Left renal cortex interstitium (tissue), 4 donors: ENCODE data around the gene ANKRD33B. TPM values are rescaled to one million over a fixed set of nuclear protein-coding genes. Genes with fewer than 3 reads are reported as not detected.
"Not testable (repeated sequence)": the region's sequence is repeated elsewhere in the genome, so short reads cannot be mapped to it uniquely, and the experiment has no call there.

Experiments
- DNase-seq, 4 donors: peaks; one replicate each; pipeline ENCODE4 v3.0.0-alpha.2; 2013; ENCODE audit warnings: low read depth in 4 of 4, low spot score in 2 of 4, missing footprints in 1 of 4
- polyA plus RNA-seq, 4 donors: library from polyadenylated mRNA; unstranded; fragments of 120-200 nt; gene quantifications; one replicate each; pipeline ENCODE4 v1.2.1, GENCODE V29; 2013; ENCODE audit not compliant: insufficient read length in 4 of 4

The ANKRD33B gene
- polyA plus RNA-seq, 4 donors, result 1.5 to 1.7 (median 1.6) TPM

GRCh38 chr5:10591159-10591558 is 27.3 kb downstream of the ANKRD33B start:
- DNase-seq, result no peak

- no peak for DNase-seq
Measured at GRCh38 chr5:10591966-10592365, 28.1 kb downstream of the ANKRD33B start.

- DNase-seq, result no peak
Measured at GRCh38 chr5:10592601-10593000, 28.7 kb downstream of the ANKRD33B start.

GRCh38 chr5:10593531-10594181 is 29.8 kb downstream of the ANKRD33B start:
- no peak for DNase-seq

DNA sequence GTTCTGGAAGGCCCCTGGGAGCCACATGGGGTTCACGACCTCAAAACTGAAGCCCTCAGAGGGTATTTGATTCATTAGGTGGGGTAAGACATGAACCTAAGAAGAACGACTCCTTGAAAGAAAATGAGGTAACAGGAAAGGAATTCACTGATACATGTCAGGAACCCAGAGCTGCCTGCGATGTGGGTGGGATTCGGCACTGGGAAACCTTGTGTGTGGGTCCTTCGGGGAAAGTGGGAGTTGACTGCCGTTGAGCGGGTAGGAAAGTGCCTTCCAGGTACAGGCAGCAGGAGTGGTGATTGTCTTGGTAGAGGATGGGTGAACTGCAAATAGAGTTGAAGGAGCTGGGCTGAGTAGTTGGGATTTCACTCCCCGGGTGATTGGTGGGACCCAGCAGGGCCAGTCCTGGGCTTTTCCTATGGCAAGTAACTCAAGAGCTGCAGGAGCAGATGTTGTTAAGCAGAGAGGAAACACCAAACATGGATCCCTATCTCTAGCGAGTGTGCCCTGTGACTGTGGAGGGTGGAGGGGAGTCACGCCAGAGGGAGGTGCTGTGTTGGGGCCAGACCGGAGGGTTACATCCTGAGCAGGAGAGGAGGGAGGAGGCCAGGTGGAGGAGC is 30.8 kb downstream of the ANKRD33B start:
- DNase-seq, result no peak

- no peak for DNase-seq
Measured at GRCh38 chr5:10595293-10595671, 31.4 kb downstream of the ANKRD33B start.

GRCh38 chr5:10595672-10596309 is 31.9 kb downstream of the ANKRD33B start:
- no peak for DNase-seq

DNA sequence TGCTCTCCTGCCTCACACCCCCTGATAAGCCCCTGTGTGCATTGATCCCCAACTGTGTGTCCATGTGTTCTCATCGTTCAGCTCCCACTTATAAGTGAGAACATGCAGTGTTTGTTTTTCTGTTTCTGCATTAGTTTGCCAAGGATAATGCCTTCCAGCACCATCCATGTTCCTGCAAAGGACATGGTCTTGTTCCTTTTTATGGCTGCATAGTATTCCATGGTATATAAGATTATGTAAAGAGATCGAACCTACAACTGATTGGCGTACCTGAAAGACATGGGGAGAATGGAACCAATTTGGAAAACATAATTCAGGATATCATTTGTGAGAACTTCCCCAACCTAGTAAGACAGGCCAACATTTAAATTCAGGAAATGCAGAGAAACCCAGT is 32.4 kb downstream of the ANKRD33B start:
- DNase-seq, result no peak

DNA sequence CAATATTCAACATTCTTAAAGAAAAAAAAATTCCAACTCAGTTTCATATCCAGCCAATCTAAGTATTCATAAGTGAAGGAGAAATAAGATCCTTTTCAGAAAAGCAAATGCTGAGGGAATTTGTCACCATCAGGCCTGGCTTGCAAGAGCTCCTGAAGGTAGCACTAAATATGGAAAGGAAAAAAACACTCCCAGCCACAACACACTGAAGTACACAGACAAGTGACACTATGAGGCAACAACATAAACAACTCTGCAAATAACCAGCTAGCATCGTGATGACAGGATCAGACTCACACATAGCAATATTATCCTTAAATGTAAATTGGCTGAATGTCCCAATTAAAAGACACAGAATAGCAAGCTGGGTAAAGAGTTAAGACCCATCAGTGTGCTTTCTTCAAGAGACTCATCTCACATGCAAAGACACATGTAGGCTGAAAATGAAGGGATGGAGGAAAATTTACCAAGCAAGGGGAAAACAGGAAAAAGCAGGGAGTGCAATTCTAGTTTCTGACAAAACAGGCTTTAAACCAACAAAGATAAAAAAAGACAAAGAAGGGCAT is 33.1 kb downstream of the ANKRD33B start:
- DNase-seq, result no peak

DNA sequence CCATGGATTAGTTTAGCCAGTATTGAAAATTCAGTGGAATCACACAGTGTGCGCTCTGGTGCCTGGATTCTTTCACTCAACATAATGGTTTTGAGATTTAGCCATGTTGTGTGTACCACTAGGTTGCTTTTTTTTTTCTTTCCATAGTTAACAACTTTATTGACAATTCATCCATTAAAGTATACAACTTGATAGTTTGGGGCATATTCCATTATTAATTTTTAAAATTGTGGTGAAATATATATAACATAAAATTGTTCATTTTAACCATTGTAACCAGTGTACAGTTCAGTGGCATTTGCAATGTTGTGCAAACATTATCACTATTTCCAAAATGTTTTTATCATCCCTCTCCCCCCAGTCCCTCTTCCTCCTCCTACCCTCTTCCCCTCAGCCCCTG is 35.2 kb downstream of the ANKRD33B start:
- DNase-seq, result no peak

DNA sequence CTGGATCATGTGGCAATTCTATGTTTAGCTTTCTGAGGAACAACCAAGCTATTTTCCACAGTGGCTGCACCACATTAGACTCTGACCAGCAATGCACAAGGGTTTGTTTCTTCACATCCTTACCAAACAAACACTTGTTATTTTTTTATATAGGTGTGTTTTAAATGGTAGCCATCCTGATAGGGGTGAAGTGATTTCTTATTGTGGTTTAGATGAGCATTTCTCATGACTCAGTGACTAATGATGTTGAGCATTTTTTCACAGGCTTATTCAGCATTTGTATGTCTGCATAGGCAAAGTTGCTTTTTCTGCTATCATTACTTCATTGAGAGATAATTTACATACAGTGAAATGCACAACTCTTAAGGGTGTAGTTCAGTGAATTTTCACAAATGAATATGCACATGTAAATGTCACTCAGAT is 36.0 kb downstream of the ANKRD33B start:
- no peak for DNase-seq

- DNase-seq, result no peak
Measured at GRCh38 chr5:10600626-10601245, 36.9 kb downstream of the ANKRD33B start.

DNA sequence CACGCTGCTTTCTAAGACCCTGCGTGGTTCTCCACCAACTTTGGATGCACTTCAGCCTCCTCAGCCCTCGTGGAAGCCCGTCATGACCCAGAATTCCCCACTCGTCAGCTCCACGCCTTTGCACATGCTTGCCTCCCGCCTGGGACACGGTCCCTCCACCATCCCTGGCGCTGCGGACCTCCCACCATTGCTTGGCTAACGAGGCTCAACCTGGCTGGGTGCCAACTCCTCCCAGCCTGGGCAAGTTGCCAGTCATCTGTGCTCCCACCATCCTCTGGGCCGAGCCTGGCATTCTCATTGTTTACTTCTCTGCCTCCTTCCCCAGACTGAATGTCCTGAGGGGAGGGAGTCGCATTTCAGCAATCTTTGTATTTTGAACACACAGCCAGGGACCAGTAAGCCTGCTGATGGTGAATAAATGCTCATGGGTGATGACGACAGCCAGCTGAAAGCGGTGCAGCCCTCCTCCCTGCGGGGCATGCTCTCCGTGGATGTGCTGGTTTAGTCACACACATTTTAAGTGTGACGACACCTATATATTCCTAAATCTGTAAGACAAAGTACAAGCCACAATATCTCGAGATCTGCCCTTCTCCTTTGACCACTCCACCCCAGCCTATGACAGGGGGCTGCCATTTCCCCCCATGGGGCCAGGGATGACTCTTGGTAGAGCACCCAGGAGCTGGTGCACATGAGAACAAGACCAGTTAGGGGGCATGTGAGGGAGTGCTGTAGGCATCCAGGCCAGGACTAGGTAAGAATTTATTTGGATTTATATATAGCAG is 37.6 kb downstream of the ANKRD33B start:
- peak in 3 of 4 donors; percentile 34 to 71 (median 45) for DNase-seq

GRCh38 chr5:10602031-10602806 is 38.3 kb downstream of the ANKRD33B start:
- DNase-seq, result no peak

DNA sequence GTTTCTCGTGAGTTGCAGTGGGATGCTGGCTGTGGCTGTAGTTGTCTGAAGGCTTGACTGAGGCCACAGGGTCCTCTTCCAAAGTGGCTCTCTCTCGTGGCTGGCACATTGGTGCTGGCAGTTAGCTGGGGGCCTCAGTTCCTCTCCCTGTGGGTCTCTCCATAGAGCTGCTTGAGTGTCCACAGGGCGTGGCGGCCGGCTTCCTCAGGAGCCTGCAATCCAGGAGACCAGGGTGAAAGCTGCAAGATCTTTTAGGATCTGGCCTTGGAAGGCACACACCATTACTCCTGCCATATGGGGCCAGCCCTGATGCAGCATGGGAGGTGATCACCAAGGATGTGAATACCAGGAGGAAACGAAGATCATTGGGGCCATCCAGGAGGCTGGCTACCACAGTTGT is 41.1 kb downstream of the ANKRD33B start:
- DNase-seq, result no peak

- DNase-seq, result not testable (repeated sequence)
Measured at GRCh38 chr5:10606632-10607022, 42.8 kb downstream of the ANKRD33B start.

DNA sequence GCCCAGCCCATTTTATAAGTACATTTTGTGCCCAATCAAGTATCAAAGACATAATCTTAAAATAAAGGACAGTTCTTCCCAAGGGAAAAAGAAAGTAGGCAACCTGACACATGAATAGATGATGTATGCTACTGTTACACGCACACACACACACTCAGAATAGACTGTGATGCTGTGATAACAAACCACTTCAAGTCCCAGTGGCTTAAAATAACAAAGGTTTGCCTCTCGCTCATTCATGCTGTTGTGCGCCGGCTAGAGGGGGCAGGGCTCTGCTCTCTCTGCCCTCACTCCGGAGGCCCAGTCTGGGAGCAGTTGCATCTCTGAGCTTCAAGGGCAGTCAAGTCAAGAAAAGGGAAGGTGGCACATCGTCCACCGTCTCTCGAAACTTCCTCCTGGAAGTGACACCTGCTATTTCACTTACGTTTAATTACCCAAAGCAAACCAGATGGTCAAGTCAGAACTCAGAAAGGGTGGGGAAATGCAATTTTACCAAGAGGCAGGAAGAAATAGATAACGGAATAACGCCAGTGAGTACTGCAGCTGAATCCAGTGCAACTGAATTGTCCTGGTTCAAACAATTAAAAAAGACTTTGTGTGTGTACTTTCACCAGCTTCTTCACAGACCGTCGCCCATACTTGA is 43.3 kb downstream of the ANKRD33B start:
- DNase-seq, result no peak

- no peak for DNase-seq
Measured at GRCh38 chr5:10607666-10608073, 43.8 kb downstream of the ANKRD33B start.

- DNase-seq, result not testable (repeated sequence)
Measured at GRCh38 chr5:10608081-10608480, 44.2 kb downstream of the ANKRD33B start.
